Vagina (tissue), 2 donors: ENCODE results near the gene HNMT. TPM values are rescaled to one million over a fixed set of nuclear protein-coding genes. Genes with fewer than 3 reads are reported as not detected.

Experiments used
- DNase-seq, 2 donors: peaks; one replicate each; pipeline ENCODE4 v3.0.0-alpha.2; 2017; ENCODE audit errors: extremely low spot score in 2 of 2
- H3K27ac ChIP-seq: fragments of 200-600 bp; sonication (generic); one replicate; pipeline ENCODE4 v1.5.1; 2019
- H3K27me3 ChIP-seq: fragments of 200-600 bp; sonication (generic); one replicate; pipeline ENCODE4 v1.5.1; 2019
- H3K36me3 ChIP-seq, 2 donors: fragments of 200-600 bp; sonication (generic); one replicate each; pipeline ENCODE4 v1.5.1; 2017 to 2019
- H3K4me1 ChIP-seq: fragments of 200-600 bp; sonication (generic); one replicate; pipeline ENCODE4 v1.5.1; 2019
- H3K4me3 ChIP-seq, 2 donors: fragments of 200-600 bp; sonication (generic); 1 replicate in 1 of 2; 2 replicates in 1 of 2; pipeline ENCODE4 v1.5.1; 2016 to 2019
- H3K9me3 ChIP-seq: fragments of 200-600 bp; sonication (generic); one replicate; pipeline ENCODE4 v1.5.1; 2019
- CTCF ChIP-seq, 3 experiments: fragments of 450-650 bp in 2 of 3; fragments of 200-600 bp in 1 of 3; sonication (generic) in 1 of 3; IDR thresholded peaks; one replicate each; pipeline ENCODE4 v1.5.1; 2017 to 2019; ENCODE audit warnings: antibody characterized with exemption in 3 of 3, mild to moderate bottlenecking in 2 of 3, moderate library complexity in 2 of 3
- POLR2A ChIP-seq, 2 donors: fragments of 450-650 bp; IDR thresholded peaks; one replicate each; pipeline ENCODE4 v1.6.1; 2017; ENCODE audit warnings: antibody characterized with exemption in 2 of 2, mild to moderate bottlenecking in 2 of 2, moderate library complexity in 2 of 2
- POLR2AphosphoS5 ChIP-seq, 2 donors: sonication (generic); formaldehyde crosslinking; IDR thresholded peaks; one replicate each; pipeline ENCODE4 v1.9.0; 2017; ENCODE audit warnings: antibody characterized with exemption in 2 of 2, mild to moderate bottlenecking in 2 of 2, low read depth in 1 of 2; ENCODE audit not compliant: insufficient read depth in 1 of 2
- intact Hi-C: fragments of 100-400 bp; cut with DNase I; formaldehyde crosslinking; loops from one replicate; pipeline ENCODE4 v1.15.1; 2023
- total RNA-seq: library from RNA; depleted of rRNA; stranded (reverse); fragments of >200 nt; gene quantifications from one replicate; pipeline ENCODE4 v1.2.3, GENCODE V29; 2016

The HNMT gene
- total RNA-seq, 1 donor from 2014 or later = 18.9 TPM

- Histone ChIP-seq H3K27me3 (no peaks in the 10 kb centered on the region), H3K36me3 (no peaks in the 10 kb centered on the region), H3K4me3 (no peak overlapping the region), H3K27ac (no peak overlapping the region), H3K4me1 (no peaks in the 10 kb centered on the region), H3K9me3 (no peaks in the 10 kb centered on the region)
- no peak for DNase-seq
- intact Hi-C loops = loop anchor here (10.0 kb wide), 1 partner anchor 148 kb away; no protein-coding TSS in a partner anchor
- TF ChIP-seq CTCF (IDR thresholded peaks at IDR 0.05) (no peak), POLR2A (IDR thresholded peaks at IDR 0.05) (no peak), POLR2AphosphoS5 (IDR thresholded peaks at IDR 0.05; ENCODE audit: insufficient read depth in 1 of 2, low read depth in 1 of 2) (no peak)
These were observed 27.0 kb upstream of the HNMT start for GRCh38 chr2:137937246-137937645.

GRCh38 chr2:137937778-137938177 is 26.5 kb upstream of the HNMT start:
- no peak for DNase-seq
- no peaks in the 10 kb centered on the region for H3K27me3 ChIP-seq
- no peaks in the 10 kb centered on the region for H3K9me3 ChIP-seq
- no peak overlapping the region for H3K4me3 ChIP-seq
- no peak for TF ChIP-seq POLR2A (IDR thresholded peaks at IDR 0.05)
- TF ChIP-seq POLR2AphosphoS5 (IDR thresholded peaks at IDR 0.05; ENCODE audit: insufficient read depth in 1 of 2, low read depth in 1 of 2) = no peak
- no peak for TF ChIP-seq CTCF (IDR thresholded peaks at IDR 0.05)
- H3K27ac ChIP-seq = no peak overlapping the region
- intact Hi-C loops = loop anchor here (10.0 kb wide), 1 partner anchor 147 kb away; no protein-coding TSS in a partner anchor
- no peaks in the 10 kb centered on the region for H3K4me1 ChIP-seq
- H3K36me3 ChIP-seq = no peaks in the 10 kb centered on the region

- H3K4me1 ChIP-seq = no peaks in the 10 kb centered on the region
- TF ChIP-seq POLR2AphosphoS5 (IDR thresholded peaks at IDR 0.05; ENCODE audit: insufficient read depth in 1 of 2, low read depth in 1 of 2) (no peak), POLR2A (IDR thresholded peaks at IDR 0.05) (no peak), CTCF (IDR thresholded peaks at IDR 0.05) (no peak)
- no peak for DNase-seq
- no peaks in the 10 kb centered on the region for H3K36me3 ChIP-seq
- intact Hi-C loops = loop anchor here (10.0 kb wide), 1 partner anchor 147 kb away; no protein-coding TSS in a partner anchor
- H3K4me3 ChIP-seq = no peak overlapping the region
- H3K27ac ChIP-seq = no peak overlapping the region
- H3K9me3 ChIP-seq = no peaks in the 10 kb centered on the region
- no peaks in the 10 kb centered on the region for H3K27me3 ChIP-seq
These were observed 26.1 kb upstream of the HNMT start for GRCh38 chr2:137938204-137938603.

GRCh38 chr2:137939026-137939425 is 25.2 kb upstream of the HNMT start:
- Histone ChIP-seq H3K36me3 (no peaks in the 10 kb centered on the region), H3K27ac (no peak overlapping the region), H3K4me1 (no peaks in the 10 kb centered on the region), H3K4me3 (no peak overlapping the region), H3K9me3 (no peaks in the 10 kb centered on the region), H3K27me3 (no peaks in the 10 kb centered on the region)
- TF ChIP-seq CTCF (IDR thresholded peaks at IDR 0.05) = no peak
- TF ChIP-seq POLR2AphosphoS5 (IDR thresholded peaks at IDR 0.05; ENCODE audit: insufficient read depth in 1 of 2, low read depth in 1 of 2) = no peak
- no peak for TF ChIP-seq POLR2A (IDR thresholded peaks at IDR 0.05)
- DNase-seq = no peak
- intact Hi-C loops = loop anchor here (10.0 kb wide), 1 partner anchor 146 kb away; no protein-coding TSS in a partner anchor

GRCh38 chr2:137940154-137940553 is 24.1 kb upstream of the HNMT start:
- intact Hi-C loops = no loop called here
- DNase-seq = no peak
- Histone ChIP-seq H3K4me1 (no peaks in the 10 kb centered on the region), H3K27ac (no peak overlapping the region), H3K36me3 (no peaks in the 10 kb centered on the region), H3K27me3 (no peaks in the 10 kb centered on the region), H3K4me3 (no peak overlapping the region), H3K9me3 (no peaks in the 10 kb centered on the region)
- TF ChIP-seq POLR2A (IDR thresholded peaks at IDR 0.05) (no peak), POLR2AphosphoS5 (IDR thresholded peaks at IDR 0.05; ENCODE audit: insufficient read depth in 1 of 2, low read depth in 1 of 2) (no peak), CTCF (IDR thresholded peaks at IDR 0.05) (no peak)
